LNCaP clone FGC (cell line): ENCODE measurements around the gene PLP2.
"Not testable (repeated sequence)": the region's sequence is repeated elsewhere in the genome, so short reads cannot be mapped to it uniquely, and the experiment has no call there.

Experiments used
- DNase-seq: peaks from one replicate; pipeline ENCODE4 v3.0.0-alpha.2; 2011; ENCODE audit warnings: low read depth
- H3K4me3 ChIP-seq: 2 replicates; pipeline ENCODE4 v1.5.1; 2011; ENCODE audit warnings: mild to moderate bottlenecking, low read depth, low read length, control low read depth
- TF ChIP-seq, protein P1 (sequence below): IDR thresholded peaks from 2 replicates; pipeline ENCODE4 v1.5.1; 2012; ENCODE audit warnings: mild to moderate bottlenecking; ENCODE audit not compliant: control insufficient read depth, insufficient read depth; ENCODE audit errors: extremely low read depth

Gene PLP2, protein sequence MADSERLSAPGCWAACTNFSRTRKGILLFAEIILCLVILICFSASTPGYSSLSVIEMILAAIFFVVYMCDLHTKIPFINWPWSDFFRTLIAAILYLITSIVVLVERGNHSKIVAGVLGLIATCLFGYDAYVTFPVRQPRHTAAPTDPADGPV

GRCh38 chrX:49171752-49172279 lies at the start of gene PLP2:
Gene PLP2, plus strand, starts transcription at chrX:49171898. Its CDS starts 103 bp downstream, at chrX:49172001.
- no peak for DNase-seq
- TF ChIP-seq, protein P1, sequence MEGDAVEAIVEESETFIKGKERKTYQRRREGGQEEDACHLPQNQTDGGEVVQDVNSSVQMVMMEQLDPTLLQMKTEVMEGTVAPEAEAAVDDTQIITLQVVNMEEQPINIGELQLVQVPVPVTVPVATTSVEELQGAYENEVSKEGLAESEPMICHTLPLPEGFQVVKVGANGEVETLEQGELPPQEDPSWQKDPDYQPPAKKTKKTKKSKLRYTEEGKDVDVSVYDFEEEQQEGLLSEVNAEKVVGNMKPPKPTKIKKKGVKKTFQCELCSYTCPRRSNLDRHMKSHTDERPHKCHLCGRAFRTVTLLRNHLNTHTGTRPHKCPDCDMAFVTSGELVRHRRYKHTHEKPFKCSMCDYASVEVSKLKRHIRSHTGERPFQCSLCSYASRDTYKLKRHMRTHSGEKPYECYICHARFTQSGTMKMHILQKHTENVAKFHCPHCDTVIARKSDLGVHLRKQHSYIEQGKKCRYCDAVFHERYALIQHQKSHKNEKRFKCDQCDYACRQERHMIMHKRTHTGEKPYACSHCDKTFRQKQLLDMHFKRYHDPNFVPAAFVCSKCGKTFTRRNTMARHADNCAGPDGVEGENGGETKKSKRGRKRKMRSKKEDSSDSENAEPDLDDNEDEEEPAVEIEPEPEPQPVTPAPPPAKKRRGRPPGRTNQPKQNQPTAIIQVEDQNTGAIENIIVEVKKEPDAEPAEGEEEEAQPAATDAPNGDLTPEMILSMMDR = no peak
- peak within 1 kb of the TSS; percentile 51 for H3K4me3 ChIP-seq

- no peak for DNase-seq
- H3K4me3 ChIP-seq = peak overlapping the region; percentile 93
- TF ChIP-seq, protein P1 = no peak
Measured at GRCh38 chrX:49122499-49122898, 49.2 kb upstream of the PLP2 start.

DNA sequence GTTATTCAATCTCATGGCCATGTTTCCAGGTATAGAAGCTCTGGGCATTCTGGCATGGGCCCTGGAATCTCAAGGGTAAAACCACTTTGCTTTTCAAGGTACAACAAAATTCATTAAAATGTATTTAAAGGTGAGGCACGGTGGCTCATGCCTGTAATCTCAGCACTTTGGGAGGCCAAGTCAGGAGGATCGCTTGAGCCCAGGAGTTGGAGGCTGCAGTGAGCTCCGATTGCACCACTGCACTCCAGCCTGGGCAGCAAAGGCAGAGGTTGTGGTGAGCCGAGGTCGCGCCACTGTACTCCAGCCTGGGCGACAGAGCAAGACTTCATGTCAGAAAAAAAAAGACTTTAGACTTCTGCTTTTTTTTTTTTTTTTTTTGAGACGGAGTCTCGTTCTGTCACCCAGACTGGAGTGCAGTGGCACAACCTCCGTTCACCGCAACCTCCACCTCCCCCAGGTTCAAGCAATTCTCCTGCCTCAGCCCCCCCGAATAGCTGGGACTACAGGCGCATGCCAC lies 43.9 kb upstream of the PLP2 start:
- DNase-seq = not testable (repeated sequence)

DNA sequence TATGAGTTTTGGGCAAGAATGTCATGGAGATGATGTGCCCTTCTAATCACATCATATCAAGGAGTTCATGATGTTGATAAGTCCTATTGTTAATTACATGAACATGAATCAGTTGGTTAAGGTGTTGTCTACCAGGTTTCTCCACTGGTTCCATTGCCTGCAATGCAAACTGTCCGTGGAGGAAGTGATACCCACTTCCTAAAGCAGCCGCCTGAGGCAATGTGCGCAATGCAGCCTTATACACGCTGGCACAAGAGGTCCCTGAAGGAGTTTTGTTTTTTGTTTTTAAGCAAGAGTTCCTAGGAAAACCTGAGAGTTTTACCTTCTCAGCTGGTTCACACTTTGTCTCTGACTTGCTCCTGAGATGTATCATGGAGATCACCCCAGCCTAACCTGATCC lies 42.3 kb upstream of the PLP2 start:
- TF ChIP-seq, protein P1 = no peak
- no peak for DNase-seq
- H3K4me3 ChIP-seq = no peak overlapping the region

More for the DNA sequence above, 43.9 kb upstream of the PLP2 start:
- not testable (repeated sequence) for H3K4me3 ChIP-seq

DNA sequence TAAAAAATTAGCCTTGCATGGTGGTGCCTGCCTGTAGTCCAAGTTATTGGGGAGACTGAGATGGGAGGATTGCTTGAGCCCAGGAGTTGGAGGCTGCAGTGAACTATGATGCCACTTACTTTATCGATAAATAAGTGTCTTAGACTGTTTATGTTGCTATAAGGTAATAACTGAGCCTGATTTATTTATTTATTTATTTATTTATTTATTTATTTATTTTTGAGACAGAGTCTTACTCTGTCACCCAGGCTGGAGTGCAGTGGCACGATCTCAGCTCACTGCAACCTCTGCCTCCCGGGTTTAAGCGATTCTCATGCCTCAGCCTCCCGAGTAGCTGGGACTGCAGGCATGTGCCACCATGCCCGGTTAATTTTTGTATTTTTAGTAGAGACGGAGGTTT lies 39.4 kb upstream of the PLP2 start:
- not testable (repeated sequence) for H3K4me3 ChIP-seq, DNase-seq

DNA sequence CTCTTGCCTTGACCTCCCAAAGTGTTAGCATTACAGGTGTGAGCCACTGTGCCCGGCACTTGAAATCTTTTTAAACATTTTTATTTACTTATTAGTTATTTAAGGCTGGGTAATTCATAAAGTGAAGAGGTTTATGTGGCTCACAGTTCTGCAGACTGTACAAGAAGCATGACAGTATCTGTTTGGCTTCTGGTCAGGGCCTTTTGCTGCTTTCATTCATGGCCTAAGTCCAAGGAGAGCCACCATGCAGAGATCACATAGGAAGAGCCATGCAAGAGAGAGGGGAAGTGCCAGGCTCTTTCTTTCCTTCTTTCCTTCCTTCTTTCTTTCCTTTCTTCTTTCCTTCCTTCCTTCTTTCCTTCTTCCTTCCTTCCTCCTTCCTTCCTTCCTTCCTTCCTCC lies 37.9 kb upstream of the PLP2 start:
- no peak for DNase-seq
- no peak overlapping the region for H3K4me3 ChIP-seq
- TF ChIP-seq, protein P1 = no peak

- H3K4me3 ChIP-seq = no peak overlapping the region
- DNase-seq = no peak
- TF ChIP-seq, protein P1 = no peak
Measured at GRCh38 chrX:49137492-49137891, 34.2 kb upstream of the PLP2 start.

DNA sequence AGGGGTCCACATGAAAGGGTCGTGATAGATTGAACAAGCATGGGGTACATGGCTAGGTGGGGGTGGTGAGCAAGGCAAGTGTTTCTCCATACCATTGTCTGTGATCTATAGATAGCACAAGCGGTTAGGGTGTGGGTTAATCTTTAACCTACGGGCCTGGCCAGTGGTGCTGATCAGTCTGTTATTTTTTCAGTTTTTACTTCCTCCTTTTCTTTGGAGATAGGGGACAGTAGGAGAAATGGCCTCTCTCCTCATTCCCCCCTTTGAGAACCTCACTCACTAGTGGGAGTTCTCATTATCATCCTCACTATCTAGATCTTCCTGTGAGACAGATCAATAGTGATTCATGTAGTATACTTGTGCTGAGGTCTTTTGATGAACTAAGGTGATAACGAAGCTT lies 32.0 kb upstream of the PLP2 start:
- H3K4me3 ChIP-seq = no peak overlapping the region
- DNase-seq = no peak
- TF ChIP-seq, protein P1 = no peak
